ENCODE measurements around the gene GNAT2. TPM values are rescaled to one million over a fixed set of nuclear protein-coding genes. Genes with fewer than 3 reads are reported as not detected.

Gene GNAT2
- polyA plus RNA-seq, 2 donors, result not detected

GRCh38 chr1:109569323-109569722 is 50.1 kb downstream of the GNAT2 start:
- Histone ChIP-seq H3K9me3 (ENCODE audit: control insufficient read depth in 2 of 2, insufficient read depth in 1 of 2, low read depth in 1 of 2, low read length in 1 of 2) (no peaks in the 10 kb centered on the region), H3K36me3 (ENCODE audit: control insufficient read depth in 2 of 2, insufficient read depth in 2 of 2, low read length in 1 of 2) (no peaks in the 10 kb centered on the region), H3K4me1 (ENCODE audit: control insufficient read depth in 2 of 2, insufficient read depth in 2 of 2, low read length in 1 of 2) (no peaks in the 10 kb centered on the region), H3K27ac (ENCODE audit: low read depth in 2 of 2, low read length in 1 of 2) (no peak overlapping the region), H3K27me3 (ENCODE audit: control insufficient read depth in 1 of 2, insufficient read depth in 2 of 2, low read length in 2 of 2) (no peaks in the 10 kb centered on the region), H3K4me3 (ENCODE audit: low read depth in 1 of 2, low read length in 2 of 2) (no peak overlapping the region)
- WGBS, 2 donors, result 66 to 84% methylated on average over 1 of the region's 1 CpG

GRCh38 chr1:109567877-109568672 is 51.3 kb downstream of the GNAT2 start:
- Histone ChIP-seq H3K27ac (ENCODE audit: low read depth in 2 of 2, low read length in 1 of 2) (no peak overlapping the region), H3K4me1 (ENCODE audit: control insufficient read depth in 2 of 2, insufficient read depth in 2 of 2, low read length in 1 of 2) (no peaks in the 10 kb centered on the region), H3K27me3 (ENCODE audit: control insufficient read depth in 1 of 2, insufficient read depth in 2 of 2, low read length in 2 of 2) (no peaks in the 10 kb centered on the region), H3K4me3 (ENCODE audit: low read depth in 1 of 2, low read length in 2 of 2) (no peak overlapping the region), H3K9me3 (ENCODE audit: control insufficient read depth in 2 of 2, insufficient read depth in 1 of 2, low read depth in 1 of 2, low read length in 1 of 2) (no peaks in the 10 kb centered on the region), H3K36me3 (ENCODE audit: control insufficient read depth in 2 of 2, insufficient read depth in 2 of 2, low read length in 1 of 2) (no peaks in the 10 kb centered on the region)
- 77 to 98% methylated on average over 4 of the region's 4 CpGs for WGBS, 2 donors

- Histone ChIP-seq H3K27ac (ENCODE audit: low read depth in 2 of 2, low read length in 1 of 2) (no peak overlapping the region), H3K9me3 (ENCODE audit: control insufficient read depth in 2 of 2, insufficient read depth in 1 of 2, low read depth in 1 of 2, low read length in 1 of 2) (no peaks in the 10 kb centered on the region), H3K36me3 (ENCODE audit: control insufficient read depth in 2 of 2, insufficient read depth in 2 of 2, low read length in 1 of 2) (no peaks in the 10 kb centered on the region), H3K27me3 (ENCODE audit: control insufficient read depth in 1 of 2, insufficient read depth in 2 of 2, low read length in 2 of 2) (no peaks in the 10 kb centered on the region), H3K4me1 (ENCODE audit: control insufficient read depth in 2 of 2, insufficient read depth in 2 of 2, low read length in 1 of 2) (no peaks in the 10 kb centered on the region), H3K4me3 (ENCODE audit: low read depth in 1 of 2, low read length in 2 of 2) (no peak overlapping the region)
- WGBS, 2 donors, result 73% methylated on average over 1 of the region's 1 CpG
These were observed 52.4 kb downstream of the GNAT2 start for GRCh38 chr1:109566982-109567381.

GRCh38 chr1:109565241-109565640 is 54.2 kb downstream of the GNAT2 start:
- no peaks in the 10 kb centered on the region for H3K9me3 ChIP-seq (ENCODE audit: control insufficient read depth in 2 of 2, insufficient read depth in 1 of 2, low read depth in 1 of 2, low read length in 1 of 2)
- no peaks in the 10 kb centered on the region for H3K27me3 ChIP-seq (ENCODE audit: control insufficient read depth in 1 of 2, insufficient read depth in 2 of 2, low read length in 2 of 2)
- no peaks in the 10 kb centered on the region for H3K36me3 ChIP-seq (ENCODE audit: control insufficient read depth in 2 of 2, insufficient read depth in 2 of 2, low read length in 1 of 2)
- H3K27ac ChIP-seq (ENCODE audit: low read depth in 2 of 2, low read length in 1 of 2), result no peak overlapping the region
- no peaks in the 10 kb centered on the region for H3K4me1 ChIP-seq (ENCODE audit: control insufficient read depth in 2 of 2, insufficient read depth in 2 of 2, low read length in 1 of 2)
- H3K4me3 ChIP-seq (ENCODE audit: low read depth in 1 of 2, low read length in 2 of 2), result no peak overlapping the region
- WGBS, 2 donors, result 95 to 97% methylated on average over 3 of the region's 3 CpGs

- Histone ChIP-seq H3K36me3 (ENCODE audit: control insufficient read depth in 2 of 2, insufficient read depth in 2 of 2, low read length in 1 of 2) (no peaks in the 10 kb centered on the region), H3K27ac (ENCODE audit: low read depth in 2 of 2, low read length in 1 of 2) (no peak overlapping the region), H3K27me3 (ENCODE audit: control insufficient read depth in 1 of 2, insufficient read depth in 2 of 2, low read length in 2 of 2) (no peaks in the 10 kb centered on the region), H3K9me3 (ENCODE audit: control insufficient read depth in 2 of 2, insufficient read depth in 1 of 2, low read depth in 1 of 2, low read length in 1 of 2) (no peaks in the 10 kb centered on the region), H3K4me3 (ENCODE audit: low read depth in 1 of 2, low read length in 2 of 2) (no peak overlapping the region), H3K4me1 (ENCODE audit: control insufficient read depth in 2 of 2, insufficient read depth in 2 of 2, low read length in 1 of 2) (no peaks in the 10 kb centered on the region)
- 81% methylated on average over 7 of the region's 7 CpGs for WGBS, 2 donors
These were observed 55.1 kb downstream of the GNAT2 start for GRCh38 chr1:109564194-109564878.

- Histone ChIP-seq H3K4me1 (ENCODE audit: control insufficient read depth in 2 of 2, insufficient read depth in 2 of 2, low read length in 1 of 2) (peaks cover 0 to 5% of the 10 kb centered on the region in 2 donors), H3K9me3 (ENCODE audit: control insufficient read depth in 2 of 2, insufficient read depth in 1 of 2, low read depth in 1 of 2, low read length in 1 of 2) (no peaks in the 10 kb centered on the region), H3K27ac (ENCODE audit: low read depth in 2 of 2, low read length in 1 of 2) (no peak overlapping the region), H3K27me3 (ENCODE audit: control insufficient read depth in 1 of 2, insufficient read depth in 2 of 2, low read length in 2 of 2) (no peaks in the 10 kb centered on the region), H3K4me3 (ENCODE audit: low read depth in 1 of 2, low read length in 2 of 2) (no peak overlapping the region), H3K36me3 (ENCODE audit: control insufficient read depth in 2 of 2, insufficient read depth in 2 of 2, low read length in 1 of 2) (no peaks in the 10 kb centered on the region)
These were observed 59.4 kb downstream of the GNAT2 start for GRCh38 chr1:109559995-109560394.

- Histone ChIP-seq H3K4me3 (ENCODE audit: low read depth in 1 of 2, low read length in 2 of 2) (no peak overlapping the region), H3K36me3 (ENCODE audit: control insufficient read depth in 2 of 2, insufficient read depth in 2 of 2, low read length in 1 of 2) (no peaks in the 10 kb centered on the region), H3K4me1 (ENCODE audit: control insufficient read depth in 2 of 2, insufficient read depth in 2 of 2, low read length in 1 of 2) (peaks cover 0 to 5% of the 10 kb centered on the region in 2 donors), H3K9me3 (ENCODE audit: control insufficient read depth in 2 of 2, insufficient read depth in 1 of 2, low read depth in 1 of 2, low read length in 1 of 2) (no peaks in the 10 kb centered on the region), H3K27me3 (ENCODE audit: control insufficient read depth in 1 of 2, insufficient read depth in 2 of 2, low read length in 2 of 2) (no peaks in the 10 kb centered on the region), H3K27ac (ENCODE audit: low read depth in 2 of 2, low read length in 1 of 2) (no peak overlapping the region)
- WGBS, 2 donors, result 85 to 97% methylated on average over 5 of the region's 5 CpGs
These were observed 61.9 kb downstream of the GNAT2 start for GRCh38 chr1:109557520-109557919.

- no peaks in the 10 kb centered on the region for H3K9me3 ChIP-seq (ENCODE audit: control insufficient read depth in 2 of 2, insufficient read depth in 1 of 2, low read depth in 1 of 2, low read length in 1 of 2)
- H3K4me1 ChIP-seq (ENCODE audit: control insufficient read depth in 2 of 2, insufficient read depth in 2 of 2, low read length in 1 of 2), result peaks cover 0 to 5% of the 10 kb centered on the region in 2 donors
- no peaks in the 10 kb centered on the region for H3K27me3 ChIP-seq (ENCODE audit: control insufficient read depth in 1 of 2, insufficient read depth in 2 of 2, low read length in 2 of 2)
- no peak overlapping the region for H3K27ac ChIP-seq (ENCODE audit: low read depth in 2 of 2, low read length in 1 of 2)
- WGBS, 2 donors, result 91 to 94% methylated on average over 2 of the region's 2 CpGs
- H3K36me3 ChIP-seq (ENCODE audit: control insufficient read depth in 2 of 2, insufficient read depth in 2 of 2, low read length in 1 of 2), result no peaks in the 10 kb centered on the region
- no peak overlapping the region for H3K4me3 ChIP-seq (ENCODE audit: low read depth in 1 of 2, low read length in 2 of 2)
These were observed 62.9 kb downstream of the GNAT2 start for GRCh38 chr1:109556563-109556962.

Data from esophagus (tissue), 2 donors.